Body of pancreas (tissue), 4 donors: Measurements from ENCODE around the gene CAPSL. TPM values are rescaled to one million over a fixed set of nuclear protein-coding genes. Genes with fewer than 3 reads are reported as not detected.
"Not testable (repeated sequence)": the region's sequence is repeated elsewhere in the genome, so short reads cannot be mapped to it uniquely, and the experiment has no call there.

ENCODE experiments used
- ATAC-seq: fragments of 150-250 bp; one replicate; pipeline ENCODE4 v1.9.1; 2016
- DNase-seq, 4 donors: peaks; one replicate each; pipeline ENCODE4 v3.0.0-alpha.2; 2019
- H3K27ac ChIP-seq, 4 donors: fragments of 200-600 bp; sonication (generic); 1 replicate in 3 of 4; 2 replicates in 1 of 4; pipeline versions ENCODE4 v1.5.1 to v1.6.1; 2016 to 2019; ENCODE audit warnings: mild to moderate bottlenecking in 1 of 4, mixed read lengths in 1 of 4, moderate library complexity in 1 of 4
- H3K27me3 ChIP-seq, 2 donors: fragments of 200-600 bp; sonication (generic); one replicate each; pipeline ENCODE4 v1.6.0; 2016; ENCODE audit warnings: mild to moderate bottlenecking in 1 of 2
- H3K36me3 ChIP-seq, 2 donors: fragments of 200-600 bp; sonication (generic); replicated peaks in 1 of 2; 2 replicates each; pipeline ENCODE4 v1.5.1; 2016; ENCODE audit warnings: low read depth in 2 of 2; ENCODE audit not compliant: insufficient read depth in 1 of 2
- H3K4me1 ChIP-seq: fragments of 200-600 bp; sonication (generic); one replicate; pipeline ENCODE4 v1.6.0; 2016
- H3K4me3 ChIP-seq, 2 donors: fragments of 200-600 bp; sonication (generic); 1 replicate in 1 of 2; 2 replicates in 1 of 2; pipeline ENCODE4 v1.5.1; 2016 to 2019
- H3K9me3 ChIP-seq, 3 donors: fragments of 200-600 bp; sonication (generic); 1 replicate in 2 of 3; 2 replicates in 1 of 3; pipeline ENCODE4 v1.5.1; 2016
- POLR2A ChIP-seq, 3 donors: fragments of 450-650 bp; IDR thresholded peaks; one replicate each; pipeline ENCODE4 v1.6.1; 2016; ENCODE audit warnings: antibody characterized with exemption in 3 of 3, mild to moderate bottlenecking in 2 of 3
- WGBS, 2 donors: methylation state at CpG; one replicate each; pipeline ENCODE4 v1.1.5; 2017; 5-methylcytosine and 5-hydroxymethylcytosine counted together
- intact Hi-C: fragments of 100-400 bp; cut with DNase I; formaldehyde crosslinking; loops from one replicate; pipeline ENCODE4 v1.15.1; 2023
- total RNA-seq, 2 donors: library from RNA; depleted of rRNA; stranded (reverse); fragments of >200 nt; gene quantifications; one replicate each; pipeline ENCODE4 v1.1.0, GENCODE V29; 2016
- TF ChIP-seq, protein P1 (sequence below), 7 experiments: fragments of 450-650 bp in 4 of 7; fragments of 200-600 bp in 3 of 7; sonication (generic) in 3 of 7; IDR thresholded peaks; one replicate each; pipeline ENCODE4 v1.5.1; 2016 to 2019; ENCODE audit warnings: antibody characterized with exemption in 7 of 7

The CAPSL gene
- total RNA-seq, 2 donors from 2014 or later: not detected

- no peak for ATAC-seq
- no peak for TF ChIP-seq POLR2A (IDR thresholded peaks at IDR 0.05)
- TF ChIP-seq, protein P1, sequence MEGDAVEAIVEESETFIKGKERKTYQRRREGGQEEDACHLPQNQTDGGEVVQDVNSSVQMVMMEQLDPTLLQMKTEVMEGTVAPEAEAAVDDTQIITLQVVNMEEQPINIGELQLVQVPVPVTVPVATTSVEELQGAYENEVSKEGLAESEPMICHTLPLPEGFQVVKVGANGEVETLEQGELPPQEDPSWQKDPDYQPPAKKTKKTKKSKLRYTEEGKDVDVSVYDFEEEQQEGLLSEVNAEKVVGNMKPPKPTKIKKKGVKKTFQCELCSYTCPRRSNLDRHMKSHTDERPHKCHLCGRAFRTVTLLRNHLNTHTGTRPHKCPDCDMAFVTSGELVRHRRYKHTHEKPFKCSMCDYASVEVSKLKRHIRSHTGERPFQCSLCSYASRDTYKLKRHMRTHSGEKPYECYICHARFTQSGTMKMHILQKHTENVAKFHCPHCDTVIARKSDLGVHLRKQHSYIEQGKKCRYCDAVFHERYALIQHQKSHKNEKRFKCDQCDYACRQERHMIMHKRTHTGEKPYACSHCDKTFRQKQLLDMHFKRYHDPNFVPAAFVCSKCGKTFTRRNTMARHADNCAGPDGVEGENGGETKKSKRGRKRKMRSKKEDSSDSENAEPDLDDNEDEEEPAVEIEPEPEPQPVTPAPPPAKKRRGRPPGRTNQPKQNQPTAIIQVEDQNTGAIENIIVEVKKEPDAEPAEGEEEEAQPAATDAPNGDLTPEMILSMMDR (IDR thresholded peaks at IDR 0.05): no peak
- Histone ChIP-seq H3K9me3 (no peaks in the 10 kb centered on the region), H3K4me1 (no peaks in the 10 kb centered on the region), H3K4me3 (no peak overlapping the region), H3K27ac (no peak overlapping the region), H3K36me3 (no peaks in the 10 kb centered on the region), H3K27me3 (no peaks in the 10 kb centered on the region)
- WGBS, 2 donors: 35 to 37% methylated on average over 3 of the region's 3 CpGs
- intact Hi-C loops: no loop called here
- DNase-seq: no peak
Measured at GRCh38 chr5:35859101-35859661, 79.2 kb downstream of the CAPSL start.

- Histone ChIP-seq H3K36me3 (no peaks in the 10 kb centered on the region), H3K4me3 (no peak overlapping the region), H3K27me3 (no peaks in the 10 kb centered on the region), H3K4me1 (no peaks in the 10 kb centered on the region), H3K9me3 (no peaks in the 10 kb centered on the region), H3K27ac (no peak overlapping the region)
- WGBS, 2 donors: 39 to 50% methylated on average over 2 of the region's 2 CpGs
- TF ChIP-seq POLR2A (IDR thresholded peaks at IDR 0.05): no peak
- TF ChIP-seq, protein P1 (IDR thresholded peaks at IDR 0.05): no peak
- no peak for DNase-seq
- no peak for ATAC-seq
- intact Hi-C loops: no loop called here
Measured at GRCh38 chr5:35857606-35858205, 80.7 kb downstream of the CAPSL start.

- ATAC-seq (no peak), DNase-seq (no peak)
- Histone ChIP-seq H3K9me3 (no peaks in the 10 kb centered on the region), H3K27ac (no peak within 1 kb of the TSS), H3K36me3 (no peaks in the 10 kb centered on the region), H3K27me3 (no peaks in the 10 kb centered on the region), H3K4me3 (no peak within 1 kb of the TSS), H3K4me1 (no peaks in the 10 kb centered on the region)
- peak in 2 of 3 donors; percentile 50 to 54 for TF ChIP-seq POLR2A (IDR thresholded peaks at IDR 0.05)
- TF ChIP-seq, protein P1 (IDR thresholded peaks at IDR 0.05): no peak
- intact Hi-C loops: no loop called here
- WGBS, 2 donors: 23 to 38% methylated on average over 1 of the region's 1 CpG
Measured at GRCh38 chr5:35856765-35857351, 81.6 kb downstream of the CAPSL start, which contains the start of gene IL7R. Gene IL7R (plus strand): TSS chr5:35856891. CDS start chr5:35856978, 87 bp downstream.

DNA sequence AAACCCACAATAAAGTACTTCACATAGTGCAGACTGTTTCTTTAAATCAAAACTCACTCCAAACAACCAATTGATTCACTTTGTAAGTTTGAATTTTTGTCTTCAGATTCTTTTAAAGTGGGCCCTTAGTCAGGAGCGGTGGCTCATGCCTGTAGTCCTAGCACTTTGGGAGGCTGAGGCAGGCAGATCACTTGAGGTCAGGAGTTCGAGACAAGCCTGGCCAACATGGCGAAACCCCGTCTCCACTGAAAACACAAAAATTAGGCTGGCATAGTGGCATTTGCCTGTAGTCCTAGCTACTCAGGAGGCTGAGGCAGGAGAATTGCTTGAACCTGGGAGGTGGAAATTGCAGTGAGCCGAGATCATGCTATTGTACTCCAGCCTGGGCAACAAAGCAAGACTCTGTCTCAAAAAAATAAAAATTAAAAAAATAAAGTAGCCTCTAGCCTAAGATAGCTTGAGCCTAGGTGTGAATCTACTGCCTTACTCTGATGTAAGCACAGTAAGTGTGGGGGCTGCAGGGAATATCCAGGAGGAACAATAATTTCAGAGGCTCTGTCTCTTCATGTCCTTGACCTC, 82.1 kb downstream of the CAPSL start:
- DNase-seq, H3K27ac ChIP-seq, intact Hi-C loops, H3K4me1 ChIP-seq, H3K4me3 ChIP-seq, H3K27me3 ChIP-seq, ATAC-seq, H3K36me3 ChIP-seq, H3K9me3 ChIP-seq: not testable (repeated sequence)
- 85 to 89% methylated on average over 5 of the region's 5 CpGs for WGBS, 2 donors

- no peaks in the 10 kb centered on the region for H3K9me3 ChIP-seq
- H3K36me3 ChIP-seq: no peaks in the 10 kb centered on the region
- H3K4me1 ChIP-seq: no peaks in the 10 kb centered on the region
- TF ChIP-seq, protein P1 (IDR thresholded peaks at IDR 0.05): no peak
- no peak for TF ChIP-seq POLR2A (IDR thresholded peaks at IDR 0.05)
- DNase-seq (no peak), ATAC-seq (no peak)
- intact Hi-C loops: no loop called here
- H3K27ac ChIP-seq: no peak overlapping the region
- no peak overlapping the region for H3K4me3 ChIP-seq
- no peaks in the 10 kb centered on the region for H3K27me3 ChIP-seq
- 60 to 63% methylated on average over 1 of the region's 1 CpG for WGBS, 2 donors
Measured at GRCh38 chr5:35855187-35855586, 83.2 kb downstream of the CAPSL start.
